Activated T-cell treated with anti-CD3 and anti-CD28 coated beads, Interleukin-2, amount 50 U/mL, for 72 hours (primary cell): ENCODE measurements around the gene GOLGA6A. TPM values are rescaled to one million over a fixed set of nuclear protein-coding genes. Genes with fewer than 3 reads are reported as not detected.

Experiments
- ATAC-seq, 2 donors: fragments of 150-1000 bp; cut with Tn5 transposase; replicated peaks in 1 of 2; 2 replicates each; pipeline ENCODE4 v1.10.0; 2021; ENCODE audit warnings: moderate library complexity in 2 of 2, mild to moderate bottlenecking in 1 of 2
- DNase-seq, 2 donors: peaks; one replicate each; pipeline ENCODE4 v3.0.0; 2021 to 2022; ENCODE audit warnings: mixed read lengths in 1 of 2
- H3K27ac Mint-ChIP-seq: one replicate; pipeline ENCODE4 v1.8.0; 2022; ENCODE audit warnings: mild to moderate bottlenecking, moderate library complexity, mixed read lengths
- H3K27me3 Mint-ChIP-seq: one replicate; pipeline ENCODE4 v1.8.0; 2022; ENCODE audit warnings: low read depth, mixed read lengths
- H3K36me3 Mint-ChIP-seq, 2 donors: one replicate each; pipeline ENCODE4 v1.8.0; 2022; ENCODE audit warnings: mixed read lengths in 2 of 2, mild to moderate bottlenecking in 1 of 2; ENCODE audit not compliant: insufficient read depth in 2 of 2
- H3K4me1 Mint-ChIP-seq: one replicate; pipeline ENCODE4 v1.8.0; 2022; ENCODE audit warnings: low read depth, mixed read lengths
- H3K4me3 Mint-ChIP-seq, 2 donors: one replicate each; pipeline ENCODE4 v1.8.0; 2022; ENCODE audit warnings: mild to moderate bottlenecking in 2 of 2, mixed read lengths in 2 of 2, moderate library complexity in 2 of 2
- H3K9me3 Mint-ChIP-seq, 2 donors: one replicate each; pipeline ENCODE4 v1.8.0; 2022; ENCODE audit warnings: mixed read lengths in 2 of 2
- total RNA-seq, 2 donors: library from RNA; stranded (reverse); gene quantifications; one replicate each; pipeline ENCODE4 v1.2.3, GENCODE V29; 2022

Gene GOLGA6A
- total RNA-seq, 2 donors from 2014 or later = 0.46 to 0.53 TPM

- ATAC-seq = no peak
- H3K36me3 Mint-ChIP-seq = no peaks in the 10 kb centered on the region
- no peak overlapping the region for H3K4me3 Mint-ChIP-seq
- H3K9me3 Mint-ChIP-seq = no peaks in the 10 kb centered on the region
- no peaks in the 10 kb centered on the region for H3K27me3 Mint-ChIP-seq
- no peak overlapping the region for H3K27ac Mint-ChIP-seq
- H3K4me1 Mint-ChIP-seq = no peaks in the 10 kb centered on the region
- DNase-seq = no peak
These were observed 39.5 kb downstream of the GOLGA6A start for GRCh38 chr15:74042603-74043424.

GRCh38 chr15:74041777-74042435, 40.4 kb downstream of the GOLGA6A start:
- H3K4me1 Mint-ChIP-seq = no peaks in the 10 kb centered on the region
- no peaks in the 10 kb centered on the region for H3K36me3 Mint-ChIP-seq
- H3K4me3 Mint-ChIP-seq = no peak overlapping the region
- ATAC-seq (no peak), DNase-seq (no peak)
- no peaks in the 10 kb centered on the region for H3K9me3 Mint-ChIP-seq
- H3K27me3 Mint-ChIP-seq = no peaks in the 10 kb centered on the region
- no peak overlapping the region for H3K27ac Mint-ChIP-seq

GRCh38 chr15:74041311-74041756, 41.0 kb downstream of the GOLGA6A start:
- peaks cover 0 to 3% of the 10 kb centered on the region in 2 donors for H3K36me3 Mint-ChIP-seq
- H3K4me1 Mint-ChIP-seq = no peaks in the 10 kb centered on the region
- no peaks in the 10 kb centered on the region for H3K27me3 Mint-ChIP-seq
- H3K4me3 Mint-ChIP-seq = no peak overlapping the region
- no peak overlapping the region for H3K27ac Mint-ChIP-seq
- DNase-seq (no peak), ATAC-seq (no peak)
- H3K9me3 Mint-ChIP-seq = no peaks in the 10 kb centered on the region

- no peak for ATAC-seq
- Mint-ChIP-seq H3K36me3 (peaks cover 0 to 3% of the 10 kb centered on the region in 2 donors), H3K9me3 (no peaks in the 10 kb centered on the region), H3K27me3 (no peaks in the 10 kb centered on the region), H3K27ac (peak overlapping the region; percentile 0), H3K4me3 (no peak overlapping the region), H3K4me1 (no peaks in the 10 kb centered on the region)
- no peak for DNase-seq
These were observed 42.1 kb downstream of the GOLGA6A start for GRCh38 chr15:74040109-74040850.

- H3K27me3 Mint-ChIP-seq = no peaks in the 10 kb centered on the region
- H3K9me3 Mint-ChIP-seq = no peaks in the 10 kb centered on the region
- no peak overlapping the region for H3K4me3 Mint-ChIP-seq
- no peaks in the 10 kb centered on the region for H3K4me1 Mint-ChIP-seq
- no peak overlapping the region for H3K27ac Mint-ChIP-seq
- peaks cover 0 to 3% of the 10 kb centered on the region in 2 donors for H3K36me3 Mint-ChIP-seq
- DNase-seq (no peak), ATAC-seq (no peak)
These were observed 42.7 kb downstream of the GOLGA6A start for GRCh38 chr15:74039656-74040010.

- Mint-ChIP-seq H3K27ac (no peak overlapping the region), H3K4me3 (no peak overlapping the region), H3K4me1 (no peaks in the 10 kb centered on the region), H3K9me3 (no peaks in the 10 kb centered on the region), H3K27me3 (no peaks in the 10 kb centered on the region), H3K36me3 (peaks cover 0 to 3% of the 10 kb centered on the region in 2 donors)
- DNase-seq = no peak
- no peak for ATAC-seq
These were observed 43.4 kb downstream of the GOLGA6A start for GRCh38 chr15:74038707-74039655.

GRCh38 chr15:74037171-74038117, 44.9 kb downstream of the GOLGA6A start:
- Mint-ChIP-seq H3K36me3 (peaks cover 0 to 3% of the 10 kb centered on the region in 2 donors), H3K9me3 (no peaks in the 10 kb centered on the region), H3K4me1 (no peaks in the 10 kb centered on the region), H3K4me3 (no peak overlapping the region), H3K27ac (no peak overlapping the region), H3K27me3 (no peaks in the 10 kb centered on the region)
- ATAC-seq = no peak
- no peak for DNase-seq

GRCh38 chr15:74036271-74037170, 45.8 kb downstream of the GOLGA6A start:
- Mint-ChIP-seq H3K4me3 (no peak overlapping the region), H3K27ac (no peak overlapping the region), H3K4me1 (no peaks in the 10 kb centered on the region), H3K27me3 (no peaks in the 10 kb centered on the region), H3K9me3 (no peaks in the 10 kb centered on the region), H3K36me3 (peaks cover 0 to 3% of the 10 kb centered on the region in 2 donors)
- DNase-seq = no peak
- no peak for ATAC-seq

GRCh38 chr15:74035121-74036017, 47.0 kb downstream of the GOLGA6A start:
- no peak overlapping the region for H3K27ac Mint-ChIP-seq
- no peaks in the 10 kb centered on the region for H3K27me3 Mint-ChIP-seq
- no peak overlapping the region for H3K4me3 Mint-ChIP-seq
- no peaks in the 10 kb centered on the region for H3K4me1 Mint-ChIP-seq
- DNase-seq (no peak), ATAC-seq (no peak)
- peaks cover 0 to 3% of the 10 kb centered on the region in 2 donors for H3K36me3 Mint-ChIP-seq
- H3K9me3 Mint-ChIP-seq = no peaks in the 10 kb centered on the region

GRCh38 chr15:74034206-74034755, 48.1 kb downstream of the GOLGA6A start:
- H3K27me3 Mint-ChIP-seq = no peaks in the 10 kb centered on the region
- no peaks in the 10 kb centered on the region for H3K9me3 Mint-ChIP-seq
- no peak overlapping the region for H3K4me3 Mint-ChIP-seq
- H3K4me1 Mint-ChIP-seq = no peaks in the 10 kb centered on the region
- H3K36me3 Mint-ChIP-seq = peaks cover 2 to 3% of the 10 kb centered on the region in 2 donors
- DNase-seq = no peak
- ATAC-seq = no peak
- H3K27ac Mint-ChIP-seq = no peak overlapping the region
